HG03342 (cell line): Measurements from ENCODE around the gene KCNJ2.

ENCODE experiments used
- ATAC-seq: cut with Tn5 transposase; IDR thresholded peaks from one replicate; pipeline ENCODE4 v1.9.1; 2021; ENCODE audit warnings: mild to moderate bottlenecking, moderate library complexity; ENCODE audit not compliant: unreplicated experiment

The KCNJ2 gene

GRCh38 chr17:70168977-70169708 is at the start of gene KCNJ2:
KCNJ2 (plus strand) TSS chr17:70169532; CDS start chr17:70175040, 5,508 bp downstream.
- peak; percentile 98 for ATAC-seq

DNA sequence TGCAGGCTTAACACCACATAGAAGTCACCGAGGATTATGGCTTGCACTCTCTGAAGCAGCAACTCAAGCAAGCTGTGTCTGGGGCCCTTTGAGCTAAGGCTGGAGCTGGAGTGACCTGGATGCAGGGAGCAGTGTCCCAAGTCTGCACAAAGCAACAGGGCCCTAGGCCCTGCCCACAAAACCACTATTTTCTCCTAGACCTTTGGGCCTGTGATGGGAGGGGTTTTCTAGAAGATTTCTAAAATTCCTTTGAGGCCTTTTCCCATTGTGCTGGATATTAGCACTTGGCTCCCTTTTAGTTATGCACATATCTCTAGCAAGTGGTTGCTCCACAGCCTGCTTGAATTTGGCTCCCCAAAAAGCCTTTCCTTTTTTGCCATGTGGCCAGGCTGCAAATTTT is 49.8 kb upstream of the KCNJ2 start:
- no peak for ATAC-seq

GRCh38 chr17:70119983-70120382 is 49.3 kb upstream of the KCNJ2 start:
- no peak for ATAC-seq

DNA sequence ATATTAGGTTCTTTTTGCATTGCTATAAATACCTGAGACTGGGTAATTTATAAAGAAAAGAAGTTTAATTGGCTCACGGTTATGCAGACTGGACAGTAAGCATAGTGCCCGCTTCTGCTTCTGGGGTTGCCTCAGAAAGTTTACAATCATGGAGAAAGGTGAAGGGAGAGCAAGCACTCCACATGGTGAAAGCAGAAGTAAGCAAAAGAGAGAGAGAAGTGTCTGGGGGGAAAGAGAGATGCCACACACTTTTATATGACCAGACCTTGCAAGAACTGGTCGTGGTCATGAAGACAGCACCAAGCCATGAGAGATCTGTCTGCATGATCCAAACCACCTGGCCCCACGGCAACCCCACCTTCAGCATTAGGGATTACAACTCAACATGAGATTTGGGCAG is 48.9 kb upstream of the KCNJ2 start:
- no peak for ATAC-seq

DNA sequence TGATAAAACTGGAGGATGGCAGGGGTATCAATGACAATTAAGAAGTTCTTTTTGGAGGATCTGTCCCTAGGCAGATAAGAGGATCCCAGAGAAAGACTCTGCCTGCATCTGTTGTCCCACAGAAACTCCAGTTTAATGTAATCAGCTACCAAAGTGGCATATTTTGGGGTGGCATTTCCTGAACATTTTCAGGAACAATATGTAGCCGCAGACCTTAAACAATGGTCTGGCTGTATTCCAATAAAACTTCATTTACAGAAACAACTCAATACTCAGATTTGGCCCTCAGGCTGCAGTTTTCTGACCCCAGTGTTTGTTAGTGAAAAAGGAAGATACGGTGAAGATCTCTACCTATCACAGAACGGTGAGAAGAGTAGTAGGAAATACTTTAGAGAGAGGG is 48.2 kb upstream of the KCNJ2 start:
- no peak for ATAC-seq

GRCh38 chr17:70123193-70123592 is 46.1 kb upstream of the KCNJ2 start:
- ATAC-seq, result no peak

DNA sequence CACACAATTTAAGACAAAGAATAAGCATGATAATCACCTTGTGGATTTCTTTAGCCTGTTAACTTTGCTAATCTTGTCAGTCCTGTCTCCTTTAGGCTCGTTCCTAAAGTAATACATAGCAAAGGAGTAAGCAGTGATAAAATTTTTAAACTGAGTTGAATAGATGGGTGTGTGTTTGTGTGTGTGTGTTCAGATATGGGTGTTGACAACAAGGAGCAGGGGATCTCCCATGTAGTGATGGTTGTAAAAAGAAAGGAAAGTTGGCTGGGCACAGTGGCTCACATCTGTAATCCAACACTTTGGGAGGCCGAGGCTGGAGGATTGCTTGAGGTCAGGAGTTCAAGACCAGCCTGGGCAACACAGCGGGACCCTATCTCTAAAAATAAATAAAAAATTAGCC is 44.6 kb upstream of the KCNJ2 start:
- no peak for ATAC-seq

DNA sequence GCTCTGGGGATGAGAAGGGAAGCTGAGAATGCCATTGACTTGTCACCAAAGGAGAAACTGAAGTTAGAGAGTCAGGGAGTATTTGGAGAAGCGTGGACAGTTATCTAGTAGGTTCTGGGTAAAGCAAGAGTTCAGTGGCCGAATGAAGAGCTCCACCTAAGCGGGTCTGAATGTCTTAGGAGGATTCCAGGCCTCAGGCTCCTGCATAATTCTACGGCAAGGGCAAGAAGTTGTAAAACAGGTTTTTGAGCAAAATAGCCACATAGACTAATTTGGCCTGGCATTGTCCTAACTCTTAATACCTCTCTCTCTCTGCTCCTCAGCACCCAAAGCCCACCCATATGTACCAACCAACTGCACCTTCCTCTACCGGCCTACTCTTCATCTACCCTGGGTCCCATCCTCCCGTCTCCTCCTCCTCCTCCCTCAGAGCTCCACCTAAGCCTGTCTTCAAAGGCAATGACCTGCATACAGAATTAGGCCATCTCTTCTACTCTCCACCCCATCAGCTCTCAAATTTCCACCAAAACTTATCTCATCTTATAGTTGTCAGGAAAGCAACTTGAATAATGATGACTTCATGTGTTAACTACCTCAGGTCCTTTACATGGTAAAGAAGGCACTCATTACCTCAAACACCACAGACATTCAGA is 42.0 kb upstream of the KCNJ2 start:
- no peak for ATAC-seq

- ATAC-seq, result no peak
Observed at GRCh38 chr17:70128727-70129238, 40.5 kb upstream of the KCNJ2 start.

DNA sequence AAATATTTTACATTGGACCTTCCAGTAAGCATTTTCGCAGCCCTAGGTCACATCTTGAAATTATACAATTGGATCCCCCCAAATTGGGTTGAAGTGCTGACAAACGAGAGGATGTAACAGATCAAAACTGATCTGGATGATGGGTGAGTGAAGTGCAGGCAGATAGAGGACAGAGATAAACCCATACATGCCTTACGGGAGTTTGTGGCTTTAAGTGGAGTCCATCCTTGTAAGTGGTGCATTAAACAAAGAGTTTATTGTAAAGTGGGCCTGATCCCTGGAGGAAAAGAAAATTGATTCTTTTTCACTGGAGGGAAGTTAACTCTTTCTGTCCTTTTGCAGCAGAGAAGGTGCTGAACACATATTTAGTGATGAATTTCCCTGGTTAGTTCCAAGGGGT is 39.0 kb upstream of the KCNJ2 start:
- ATAC-seq, result no peak

DNA sequence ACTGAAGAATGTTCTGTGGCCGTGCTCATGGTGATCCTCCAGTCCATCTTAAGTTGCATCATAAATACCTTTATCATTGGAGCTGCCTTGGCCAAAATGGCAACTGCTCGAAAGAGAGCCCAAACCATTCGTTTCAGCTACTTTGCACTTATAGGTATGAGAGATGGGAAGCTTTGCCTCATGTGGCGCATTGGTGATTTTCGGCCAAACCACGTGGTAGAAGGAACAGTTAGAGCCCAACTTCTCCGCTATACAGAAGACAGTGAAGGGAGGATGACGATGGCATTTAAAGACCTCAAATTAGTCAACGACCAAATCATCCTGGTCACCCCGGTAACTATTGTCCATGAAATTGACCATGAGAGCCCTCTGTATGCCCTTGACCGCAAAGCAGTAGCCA is 36.8 kb upstream of the KCNJ2 start:
- ATAC-seq, result no peak

GRCh38 chr17:70134042-70134441 is 35.3 kb upstream of the KCNJ2 start:
- no peak for ATAC-seq

GRCh38 chr17:70134777-70135176 is 34.6 kb upstream of the KCNJ2 start:
- ATAC-seq, result no peak

GRCh38 chr17:70136131-70136530 is 33.2 kb upstream of the KCNJ2 start:
- ATAC-seq, result no peak

GRCh38 chr17:70137451-70138230 is 31.7 kb upstream of the KCNJ2 start:
- ATAC-seq, result peak; percentile 100

DNA sequence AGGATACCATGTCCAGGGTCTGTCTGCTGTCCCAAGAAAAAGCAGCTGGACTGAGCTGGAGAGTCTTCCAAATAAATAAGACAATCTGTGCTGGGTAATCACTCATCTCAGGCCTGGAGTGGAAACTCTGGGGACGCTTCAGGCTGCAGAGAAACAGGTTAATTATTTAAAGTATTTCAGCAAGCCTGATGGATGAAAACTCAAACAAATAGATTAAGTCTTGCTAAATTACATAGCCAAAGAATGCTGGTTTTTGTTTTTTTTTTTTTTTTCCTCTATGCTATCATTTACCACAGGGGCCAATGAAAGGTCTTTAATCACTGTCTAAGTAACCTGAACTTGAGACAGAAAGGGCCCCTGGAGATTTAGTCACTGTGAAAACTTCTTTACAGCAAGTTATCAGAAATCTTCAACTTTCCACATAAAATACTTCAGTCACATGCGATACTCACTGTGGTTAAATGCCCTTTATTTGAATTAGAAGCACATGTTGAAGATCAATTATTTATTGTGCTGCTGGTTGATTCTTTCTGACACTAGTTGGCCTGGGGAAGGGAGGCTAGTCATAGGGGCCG is 31.0 kb upstream of the KCNJ2 start:
- ATAC-seq, result no peak

- ATAC-seq, result no peak
Observed at GRCh38 chr17:70139449-70139993, 29.8 kb upstream of the KCNJ2 start.

- ATAC-seq, result no peak
Observed at GRCh38 chr17:70144260-70144846, 25.0 kb upstream of the KCNJ2 start.

DNA sequence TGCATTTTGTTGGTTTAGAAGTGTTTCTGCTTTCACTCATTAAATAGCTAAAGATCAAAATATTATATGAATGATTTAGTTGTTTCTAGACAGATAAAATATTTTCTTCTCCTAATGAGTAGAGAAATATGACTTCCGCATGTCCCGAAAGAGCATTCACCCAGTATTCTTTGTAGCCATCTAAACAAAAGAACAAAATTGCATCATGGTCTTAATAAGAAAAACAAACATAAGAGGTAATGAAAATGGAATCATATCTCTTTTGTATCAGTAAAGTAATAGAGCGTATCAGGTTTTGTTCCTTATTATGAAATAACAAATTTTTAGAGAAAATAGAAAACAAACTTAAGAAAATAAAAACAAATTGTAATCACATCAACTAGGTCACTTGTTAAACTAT is 16.1 kb upstream of the KCNJ2 start:
- ATAC-seq, result no peak

GRCh38 chr17:70157151-70157550 is 12.2 kb upstream of the KCNJ2 start:
- ATAC-seq, result no peak

GRCh38 chr17:70158180-70158579 is 11.2 kb upstream of the KCNJ2 start:
- ATAC-seq, result no peak
